UCSD-AML1 (cell line): ENCODE data around the gene CACNA2D2.
A peak's percentile ranks its signal among the peaks of the same experiment; 100 is the strongest.

Source experiments
- DNase-seq: peaks from one replicate; lab custom pipeline; 2025; ENCODE audit not compliant: unreplicated experiment; lab: John Stamatoyannopoulos, UW

Gene CACNA2D2

GRCh38 chr3:50433954-50434353 lies 69.5 kb downstream of the CACNA2D2 start:
- no peak for DNase-seq

GRCh38 chr3:50430950-50431435 lies 72.4 kb downstream of the CACNA2D2 start:
- DNase-seq: no peak

- DNase-seq: no peak
Observed at GRCh38 chr3:50430191-50430590, 73.2 kb downstream of the CACNA2D2 start.

GRCh38 chr3:50428007-50428633 lies 75.3 kb downstream of the CACNA2D2 start:
- DNase-seq: peak; percentile 52

- no peak for DNase-seq
Observed at GRCh38 chr3:50427217-50427616, 76.2 kb downstream of the CACNA2D2 start.

- no peak for DNase-seq
Observed at GRCh38 chr3:50425911-50426310, 77.5 kb downstream of the CACNA2D2 start.

- no peak for DNase-seq
Observed at GRCh38 chr3:50423543-50423942, 79.9 kb downstream of the CACNA2D2 start.

GRCh38 chr3:50422153-50422552 lies 81.3 kb downstream of the CACNA2D2 start:
- no peak for DNase-seq

GRCh38 chr3:50419595-50420370 lies 83.7 kb downstream of the CACNA2D2 start:
- no peak for DNase-seq

- DNase-seq: peak; percentile 23
Observed at GRCh38 chr3:50418850-50419249, 84.6 kb downstream of the CACNA2D2 start.

GRCh38 chr3:50417637-50418033 lies 85.8 kb downstream of the CACNA2D2 start:
- no peak for DNase-seq

- no peak for DNase-seq
Observed at GRCh38 chr3:50416736-50417636, 86.4 kb downstream of the CACNA2D2 start.

- peak; percentile 26 for DNase-seq
Observed at GRCh38 chr3:50415816-50416215, 87.6 kb downstream of the CACNA2D2 start.

GRCh38 chr3:50415061-50415460 lies 88.4 kb downstream of the CACNA2D2 start:
- no peak for DNase-seq

GRCh38 chr3:50414616-50415015 lies 88.8 kb downstream of the CACNA2D2 start:
- DNase-seq: no peak

- DNase-seq: no peak
Observed at GRCh38 chr3:50412231-50412754, 91.1 kb downstream of the CACNA2D2 start.

- DNase-seq: no peak
Observed at GRCh38 chr3:50411229-50411628, 92.2 kb downstream of the CACNA2D2 start.

- no peak for DNase-seq
Observed at GRCh38 chr3:50410608-50411139, 92.8 kb downstream of the CACNA2D2 start.

GRCh38 chr3:50410185-50410584 lies 93.2 kb downstream of the CACNA2D2 start:
- no peak for DNase-seq

GRCh38 chr3:50408443-50408944 lies 94.9 kb downstream of the CACNA2D2 start:
- no peak for DNase-seq

GRCh38 chr3:50406487-50406886 lies 96.9 kb downstream of the CACNA2D2 start:
- DNase-seq: no peak
